MM.1S (cell line): ENCODE results near the gene ZNF326.
"Not testable (repeated sequence)": the region's sequence is repeated elsewhere in the genome, so short reads cannot be mapped to it uniquely, and the experiment has no call there.

Source experiments
- CTCF ChIP-seq: fragments of 300-600 bp; sonication (generic); IDR thresholded peaks from 2 replicates; pipeline ENCODE4 v1.5.1; 2016; ENCODE audit warnings: antibody characterized with exemption, low read length, mixed read lengths
- EZH2 ChIP-seq: fragments of 300-600 bp; sonication (generic); optimal IDR thresholded peaks from 2 replicates; pipeline ENCODE3; 2017; ENCODE audit warnings: low read depth, mild to moderate bottlenecking, antibody characterized with exemption, low read length, mixed read lengths

- TF ChIP-seq CTCF, EZH2: not testable (repeated sequence)
These were observed 68.1 kb downstream of the ZNF326 start for GRCh38 chr1:90062700-90063643.
